ENCODE measurements around the gene PTPRD. TPM values are rescaled to one million over a fixed set of nuclear protein-coding genes. Genes with fewer than 3 reads are reported as not detected.
"Not testable (repeated sequence)": the region's sequence is repeated elsewhere in the genome, so short reads cannot be mapped to it uniquely, and the experiment has no call there.

Gene PTPRD
- total RNA-seq, 1 experiment from 2014 or later: 1.8 TPM

DNA sequence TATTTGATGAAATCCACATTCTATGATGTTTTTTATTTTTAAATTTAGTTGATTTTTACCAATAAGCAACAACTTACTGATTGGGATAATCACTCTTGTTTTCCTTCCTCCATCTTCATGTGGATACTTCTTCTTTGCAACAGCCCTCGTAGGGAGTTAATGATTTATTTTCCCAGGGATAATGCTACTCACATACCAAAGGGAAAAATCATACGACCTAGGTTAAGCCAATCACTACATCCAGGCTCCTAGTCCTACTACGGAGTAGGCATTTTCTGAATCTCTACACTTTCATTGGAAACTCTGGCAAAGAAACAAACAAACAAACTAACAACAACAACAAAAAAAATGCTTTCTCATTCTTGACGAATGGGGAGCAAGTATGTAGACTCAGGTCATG is 663.4 kb downstream of the PTPRD start:
- TF ChIP-seq, protein P1, sequence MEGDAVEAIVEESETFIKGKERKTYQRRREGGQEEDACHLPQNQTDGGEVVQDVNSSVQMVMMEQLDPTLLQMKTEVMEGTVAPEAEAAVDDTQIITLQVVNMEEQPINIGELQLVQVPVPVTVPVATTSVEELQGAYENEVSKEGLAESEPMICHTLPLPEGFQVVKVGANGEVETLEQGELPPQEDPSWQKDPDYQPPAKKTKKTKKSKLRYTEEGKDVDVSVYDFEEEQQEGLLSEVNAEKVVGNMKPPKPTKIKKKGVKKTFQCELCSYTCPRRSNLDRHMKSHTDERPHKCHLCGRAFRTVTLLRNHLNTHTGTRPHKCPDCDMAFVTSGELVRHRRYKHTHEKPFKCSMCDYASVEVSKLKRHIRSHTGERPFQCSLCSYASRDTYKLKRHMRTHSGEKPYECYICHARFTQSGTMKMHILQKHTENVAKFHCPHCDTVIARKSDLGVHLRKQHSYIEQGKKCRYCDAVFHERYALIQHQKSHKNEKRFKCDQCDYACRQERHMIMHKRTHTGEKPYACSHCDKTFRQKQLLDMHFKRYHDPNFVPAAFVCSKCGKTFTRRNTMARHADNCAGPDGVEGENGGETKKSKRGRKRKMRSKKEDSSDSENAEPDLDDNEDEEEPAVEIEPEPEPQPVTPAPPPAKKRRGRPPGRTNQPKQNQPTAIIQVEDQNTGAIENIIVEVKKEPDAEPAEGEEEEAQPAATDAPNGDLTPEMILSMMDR (IDR thresholded peaks at IDR 0.05; ENCODE audit: unreplicated experiment): no peak
- Mint-ChIP-seq H3K9me3 (ENCODE audit: low read depth, unreplicated experiment) (peaks cover 2% of the 10 kb centered on the region), H3K36me3 (ENCODE audit: insufficient read depth, unreplicated experiment) (no peaks in the 10 kb centered on the region), H3K27me3 (ENCODE audit: unreplicated experiment) (no peaks in the 10 kb centered on the region), H3K27ac (ENCODE audit: unreplicated experiment) (peak overlapping the region; percentile 42), H3K4me3 (ENCODE audit: low read depth, unreplicated experiment) (no peak overlapping the region), H3K4me1 (ENCODE audit: low read depth, unreplicated experiment) (peaks cover 15% of the 10 kb centered on the region)
- DNase-seq: no peak
- CTCF ChIA-PET: no interaction called here
- no TSS peak for BruUV-seq (replicated peaks)
- intact Hi-C loops (cut with micrococcal nuclease; ENCODE audit: unreplicated experiment): no loop called here

DNA sequence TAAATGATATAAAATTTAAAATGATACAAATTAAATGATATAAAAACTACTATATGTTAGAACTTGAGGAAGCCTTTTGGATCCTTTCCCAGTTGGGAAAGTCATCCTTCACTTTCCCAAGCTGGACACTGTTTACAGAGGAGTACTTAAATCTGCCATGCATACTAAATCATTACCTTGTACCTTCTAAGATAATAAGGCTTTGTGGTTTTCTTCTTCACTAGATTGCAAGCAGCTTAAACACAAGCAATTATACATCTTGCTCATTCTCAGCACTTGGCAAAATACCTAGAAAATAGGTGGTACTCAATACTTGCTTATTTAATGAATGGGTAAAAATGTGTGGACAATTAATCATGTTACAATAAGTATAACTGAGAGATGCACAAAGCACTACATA is 666.8 kb downstream of the PTPRD start:
- DNase-seq: no peak
- Mint-ChIP-seq H3K4me3 (ENCODE audit: low read depth, unreplicated experiment) (no peak overlapping the region), H3K27me3 (ENCODE audit: unreplicated experiment) (no peaks in the 10 kb centered on the region), H3K9me3 (ENCODE audit: low read depth, unreplicated experiment) (peaks cover 2% of the 10 kb centered on the region), H3K27ac (ENCODE audit: unreplicated experiment) (no peak overlapping the region), H3K4me1 (ENCODE audit: low read depth, unreplicated experiment) (peaks cover 15% of the 10 kb centered on the region), H3K36me3 (ENCODE audit: insufficient read depth, unreplicated experiment) (no peaks in the 10 kb centered on the region)
- no TSS peak for BruUV-seq (replicated peaks)
- CTCF ChIA-PET: interaction anchor here (0.7 kb wide), 1 partner anchor 905 kb away, joined by 4 read pairs; no protein-coding TSS in a partner anchor
- TF ChIP-seq, protein P1 (IDR thresholded peaks at IDR 0.05; ENCODE audit: unreplicated experiment): no peak
- intact Hi-C loops (cut with micrococcal nuclease; ENCODE audit: unreplicated experiment): no loop called here

DNA sequence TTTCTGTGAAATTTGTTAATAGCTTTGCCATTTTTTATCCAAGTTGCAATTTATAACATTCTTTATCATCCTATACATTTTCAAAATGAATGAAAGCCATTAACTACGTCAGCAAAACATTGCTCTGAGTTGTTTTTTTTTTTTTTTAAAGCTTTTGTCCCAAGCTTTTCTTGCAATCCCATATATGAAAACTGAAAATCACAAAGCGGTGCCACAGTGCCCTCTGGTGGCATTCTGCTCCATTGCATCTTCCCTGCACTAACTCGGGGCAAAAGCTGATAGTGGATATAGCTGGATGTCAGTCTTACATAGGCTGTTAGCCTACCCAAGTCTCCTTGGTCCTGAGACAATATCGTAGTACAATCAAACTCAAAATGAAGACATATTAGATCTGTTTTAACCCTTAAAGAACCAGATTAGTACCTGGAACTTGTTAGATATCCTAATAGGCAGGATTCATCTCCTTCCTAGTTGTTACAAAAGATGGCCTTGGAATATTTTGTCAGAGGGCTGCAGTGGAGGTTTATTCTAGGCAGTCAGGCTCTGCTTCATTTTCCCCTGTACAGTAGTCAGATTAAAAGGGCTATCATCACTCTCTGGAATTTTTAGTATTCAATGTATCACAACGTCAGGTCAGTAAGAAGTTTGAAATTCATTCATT is 669.9 kb downstream of the PTPRD start:
- Mint-ChIP-seq H3K27me3 (ENCODE audit: unreplicated experiment) (no peaks in the 10 kb centered on the region), H3K27ac (ENCODE audit: unreplicated experiment) (no peak overlapping the region), H3K36me3 (ENCODE audit: insufficient read depth, unreplicated experiment) (no peaks in the 10 kb centered on the region), H3K4me1 (ENCODE audit: low read depth, unreplicated experiment) (no peaks in the 10 kb centered on the region), H3K9me3 (ENCODE audit: low read depth, unreplicated experiment) (no peaks in the 10 kb centered on the region), H3K4me3 (ENCODE audit: low read depth, unreplicated experiment) (no peak overlapping the region)
- no TSS peak for BruUV-seq (replicated peaks)
- DNase-seq: peak; percentile 68
- TF ChIP-seq, protein P1 (IDR thresholded peaks at IDR 0.05; ENCODE audit: unreplicated experiment): peak; percentile 65
- intact Hi-C loops (cut with micrococcal nuclease; ENCODE audit: unreplicated experiment): loop anchor here (2.0 to 5.0 kb wide), 2 partner anchors 151 to 336 kb away; no protein-coding TSS in a partner anchor
- CTCF ChIA-PET: interaction anchor here (0.5 to 1.3 kb wide), 24 partner anchors 14 to 1753 kb away, joined by 3 to 14 read pairs (median 4); no protein-coding TSS in a partner anchor

DNA sequence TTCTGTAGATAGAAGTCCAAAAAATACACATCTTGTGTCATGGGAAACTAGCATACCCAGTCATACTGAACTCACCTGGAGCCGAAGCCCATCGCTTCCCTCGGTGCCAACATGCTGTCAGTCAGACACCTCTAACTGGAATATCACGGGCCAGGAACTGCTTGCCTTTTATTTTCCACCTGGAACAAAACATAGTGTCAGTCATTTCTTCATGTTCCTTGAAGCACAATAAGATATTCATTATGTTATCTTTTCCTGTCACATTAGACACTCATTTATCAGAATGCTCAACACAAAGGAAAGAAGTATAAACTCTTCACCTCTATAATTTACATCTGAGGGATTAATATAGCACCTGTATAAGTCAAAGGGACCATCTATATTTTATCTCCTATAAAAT is 674.4 kb downstream of the PTPRD start:
- BruUV-seq (replicated peaks): no TSS peak
- intact Hi-C loops (cut with micrococcal nuclease; ENCODE audit: unreplicated experiment): no loop called here
- no peaks in the 10 kb centered on the region for H3K36me3 Mint-ChIP-seq (ENCODE audit: insufficient read depth, unreplicated experiment)
- H3K27ac Mint-ChIP-seq (ENCODE audit: unreplicated experiment): no peak overlapping the region
- DNase-seq: no peak
- H3K4me1 Mint-ChIP-seq (ENCODE audit: low read depth, unreplicated experiment): no peaks in the 10 kb centered on the region
- CTCF ChIA-PET: no interaction called here
- no peak overlapping the region for H3K4me3 Mint-ChIP-seq (ENCODE audit: low read depth, unreplicated experiment)
- TF ChIP-seq, protein P1 (IDR thresholded peaks at IDR 0.05; ENCODE audit: unreplicated experiment): no peak
- H3K9me3 Mint-ChIP-seq (ENCODE audit: low read depth, unreplicated experiment): no peaks in the 10 kb centered on the region
- H3K27me3 Mint-ChIP-seq (ENCODE audit: unreplicated experiment): no peaks in the 10 kb centered on the region

DNA sequence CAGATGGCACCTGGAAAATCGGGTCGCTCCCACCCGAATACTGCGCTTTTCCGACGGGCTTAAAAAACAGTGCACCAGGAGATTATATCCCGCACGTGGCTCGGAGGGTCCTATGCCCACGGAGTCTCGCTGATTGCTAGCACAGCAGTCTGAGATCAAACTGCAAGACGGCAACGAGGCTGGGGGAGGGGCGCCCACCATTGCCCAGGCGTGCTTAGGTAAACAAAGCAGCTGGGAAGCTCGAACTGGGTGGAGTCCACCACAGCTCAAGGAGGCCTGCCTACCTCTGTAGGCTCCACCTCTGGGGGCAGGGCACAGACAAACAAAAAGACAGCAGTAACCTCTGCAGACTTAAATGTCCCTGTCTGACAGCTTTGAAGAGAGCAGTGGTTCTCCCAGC is 681.3 kb downstream of the PTPRD start:
- H3K27me3 Mint-ChIP-seq (ENCODE audit: unreplicated experiment); H3K9me3 Mint-ChIP-seq (ENCODE audit: low read depth, unreplicated experiment); H3K4me1 Mint-ChIP-seq (ENCODE audit: low read depth, unreplicated experiment); H3K27ac Mint-ChIP-seq (ENCODE audit: unreplicated experiment); CTCF ChIA-PET; BruUV-seq (replicated peaks); intact Hi-C loops (cut with micrococcal nuclease; ENCODE audit: unreplicated experiment); H3K4me3 Mint-ChIP-seq (ENCODE audit: low read depth, unreplicated experiment); DNase-seq; H3K36me3 Mint-ChIP-seq (ENCODE audit: insufficient read depth, unreplicated experiment): not testable (repeated sequence)

Data from Calu3 (cell line).